A673 (cell line): ENCODE results near the gene RBM8A. TPM values are rescaled to one million over a fixed set of nuclear protein-coding genes. Genes with fewer than 3 reads are reported as not detected.

ENCODE experiments used
- BruUV-seq: library from RNA; stranded (reverse); fragments of 400-500 nt; replicated peaks from 2 replicates; lab custom pipeline; 2021; lab: Mats Ljungman, UMichigan
- CTCF ChIA-PET: fragments of 300-600 bp; sonication (Branson Sonifier 250); formaldehyde crosslinking; loops from one replicate; lab custom pipeline; 2022; ENCODE audit warnings: antibody characterized with exemption; lab: Charles Lee
- POLR2A ChIA-PET: fragments of 300-600 bp; sonication (Branson Sonifier 250); formaldehyde crosslinking; loops from one replicate; lab custom pipeline; 2022; ENCODE audit warnings: antibody characterized with exemption; ENCODE audit not compliant: low non-redundant PET; lab: Charles Lee
- DNase-seq: peaks from one replicate; pipeline ENCODE4 v3.0.0-alpha.2; 2015; ENCODE audit warnings: low spot score
- H3K27ac ChIP-seq: fragments of 200-600 bp; sonication (generic); 2 replicates; pipeline ENCODE4 v1.5.1; 2016; ENCODE audit warnings: mixed run types, low read depth, mild to moderate bottlenecking, mixed read lengths, antibody characterized with exemption, low read length; ENCODE audit not compliant: poor library complexity, severe bottlenecking
- H3K27me3 ChIP-seq: fragments of 200-600 bp; sonication (generic); replicated peaks from 2 replicates; pipeline ENCODE4 v1.6.1; 2017; ENCODE audit warnings: mixed run types, low read depth, mild to moderate bottlenecking, mixed read lengths, antibody characterized with exemption, low read length; ENCODE audit not compliant: insufficient read depth, poor library complexity
- H3K36me3 ChIP-seq: fragments of 200-600 bp; sonication (generic); 2 replicates; pipeline ENCODE4 v1.6.1; 2016; ENCODE audit warnings: mixed run types, mild to moderate bottlenecking, mixed read lengths, antibody characterized with exemption, low read length; ENCODE audit not compliant: insufficient read depth, poor library complexity, severe bottlenecking
- H3K4me1 ChIP-seq: fragments of 200-600 bp; sonication (generic); 2 replicates; pipeline ENCODE4 v1.6.1; 2017; ENCODE audit warnings: mixed run types, mild to moderate bottlenecking, mixed read lengths, antibody characterized with exemption, low read length; ENCODE audit not compliant: insufficient read depth, poor library complexity, severe bottlenecking
- H3K4me3 ChIP-seq: fragments of 200-600 bp; sonication (generic); 2 replicates; pipeline ENCODE4 v1.5.1; 2016; ENCODE audit warnings: low read depth, mixed run types, mild to moderate bottlenecking, mixed read lengths, low read length; ENCODE audit not compliant: poor library complexity, severe bottlenecking
- H3K9me3 ChIP-seq: fragments of 200-600 bp; sonication (generic); 2 replicates; pipeline ENCODE4 v1.6.1; 2016; ENCODE audit warnings: mixed run types, low read depth, mild to moderate bottlenecking, mixed read lengths, antibody characterized with exemption, low read length; ENCODE audit not compliant: poor library complexity, severe bottlenecking
- CTCF ChIP-seq: fragments of 300-800, 200-600 bp; sonication (generic); conservative IDR thresholded peaks from 2 replicates; pipeline ENCODE4 v1.5.1; 2017; ENCODE audit warnings: low read depth, mild to moderate bottlenecking, antibody characterized with exemption, low read length, moderate library complexity, mixed read lengths
- EZH2 ChIP-seq: fragments of 200-600 bp; sonication (generic); IDR thresholded peaks from 2 replicates; pipeline ENCODE4 v1.6.1; 2017; ENCODE audit warnings: borderline replicate concordance, low read depth, mild to moderate bottlenecking, mixed read lengths, antibody characterized with exemption, low read length; ENCODE audit not compliant: poor library complexity, severe bottlenecking
- intact Hi-C: fragments of 100-400 bp; cut with micrococcal nuclease; formaldehyde crosslinking; loops from one replicate; pipeline ENCODE4 v1.10.0; 2022; ENCODE audit not compliant: unreplicated experiment
- total RNA-seq: library from RNA; stranded (reverse); gene quantifications from 2 replicates; pipeline ENCODE4 v1.2.3, GENCODE V29; 2021

RBM8A gene
- total RNA-seq, 1 experiment from 2014 or later, result 276 TPM

- CTCF ChIA-PET, result interaction anchor here (0.5 kb wide), 1 partner anchor 126 kb away, joined by 3 read pairs; no protein-coding TSS in a partner anchor
- Histone ChIP-seq H3K4me1 (no peaks in the 10 kb centered on the region), H3K9me3 (no peaks in the 10 kb centered on the region), H3K27me3 (peaks cover 5% of the 10 kb centered on the region), H3K4me3 (no peak overlapping the region), H3K36me3 (no peaks in the 10 kb centered on the region), H3K27ac (no peak overlapping the region)
- POLR2A ChIA-PET, result no interaction called here
- no TSS peak for BruUV-seq
- DNase-seq, result no peak
- intact Hi-C loops, result no loop called here
- TF ChIP-seq CTCF (no peak), EZH2 (no peak)
These were observed 48.6 kb downstream of the RBM8A start for GRCh38 chr1:145878724-145879123.

GRCh38 chr1:145877923-145878486 lies 49.3 kb downstream of the RBM8A start:
- no peak for DNase-seq
- Histone ChIP-seq H3K9me3 (no peaks in the 10 kb centered on the region), H3K27ac (no peak overlapping the region), H3K36me3 (no peaks in the 10 kb centered on the region), H3K27me3 (no peaks in the 10 kb centered on the region), H3K4me1 (no peaks in the 10 kb centered on the region), H3K4me3 (no peak overlapping the region)
- BruUV-seq, result no TSS peak
- ChIA-PET POLR2A (no interaction called here), CTCF (no interaction called here)
- TF ChIP-seq CTCF (no peak), EZH2 (no peak)
- intact Hi-C loops, result no loop called here

GRCh38 chr1:145874646-145875045 lies 52.6 kb downstream of the RBM8A start:
- Histone ChIP-seq H3K4me1 (no peaks in the 10 kb centered on the region), H3K9me3 (no peaks in the 10 kb centered on the region), H3K27me3 (no peaks in the 10 kb centered on the region), H3K27ac (no peak overlapping the region), H3K4me3 (no peak overlapping the region), H3K36me3 (no peaks in the 10 kb centered on the region)
- DNase-seq, result no peak
- no TSS peak for BruUV-seq
- ChIA-PET POLR2A (interaction anchor here (0.7 kb wide), 1 partner anchor 9 kb away, joined by 3 read pairs; no protein-coding TSS in a partner anchor), CTCF (no interaction called here)
- intact Hi-C loops, result no loop called here
- no peak for TF ChIP-seq CTCF
